ENCODE data around the gene CFAP57. TPM values are rescaled to one million over a fixed set of nuclear protein-coding genes. Genes with fewer than 3 reads are reported as not detected.

Gene CFAP57
- total and polyA plus RNA-seq, 4 experiments from 2014 or later: 0.07 TPM; not detected in 3

DNA sequence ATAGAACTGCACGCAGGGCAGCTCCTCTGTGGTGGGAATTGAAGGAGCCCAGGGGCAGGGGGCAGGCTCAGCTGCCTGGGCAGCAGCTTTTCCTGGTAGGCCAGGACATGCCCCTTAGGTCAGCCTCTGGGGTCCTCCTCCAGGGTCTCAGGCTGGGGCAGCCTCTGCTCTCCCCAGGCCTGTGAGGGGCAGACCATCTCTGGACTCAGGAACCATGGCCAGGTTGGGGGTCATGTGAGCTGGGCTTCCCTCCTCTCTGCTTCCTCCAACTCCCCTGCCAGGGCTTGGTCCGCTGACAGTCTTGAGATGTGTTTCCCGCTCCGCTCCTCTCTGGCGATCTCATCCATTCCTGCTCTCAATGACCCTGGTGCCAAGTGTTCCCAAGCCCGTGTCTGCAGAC lies 107.5 kb downstream of the CFAP57 start:
- Mint-ChIP-seq H3K4me1 (peaks cover 1 to 10% (median 6%) of the 10 kb centered on the region in 4 donors), H3K4me3 (no peak overlapping the region), H3K9me3 (no peaks in the 10 kb centered on the region), H3K27me3 (peaks cover 18 to 22% of the 10 kb centered on the region in 2 donors), H3K36me3 (no peaks in the 10 kb centered on the region), H3K27ac (no peak overlapping the region)
- Histone ChIP-seq H3K27ac (ENCODE audit: low read depth, low read length) (no peak overlapping the region), H3K9me3 (ENCODE audit: control insufficient read depth in 1 of 2, low read length in 2 of 2) (no peaks in the 10 kb centered on the region), H3K4me1 (ENCODE audit: insufficient read depth, low read length) (peaks cover 2% of the 10 kb centered on the region), H3K36me3 (ENCODE audit: insufficient read depth, low read length) (no peaks in the 10 kb centered on the region), H3K27me3 (ENCODE audit: insufficient read depth, low read length) (no peaks in the 10 kb centered on the region), H3K4me3 (ENCODE audit: low read length in 2 of 2) (no peak overlapping the region)
- intact Hi-C loops (cut with micrococcal nuclease): no loop called here
- POLR2A ChIA-PET (ENCODE audit: partially characterized antibody): no interaction called here
- DNase-seq: no peak
- CTCF ChIA-PET (ENCODE audit: partially characterized antibody): no interaction called here

DNA sequence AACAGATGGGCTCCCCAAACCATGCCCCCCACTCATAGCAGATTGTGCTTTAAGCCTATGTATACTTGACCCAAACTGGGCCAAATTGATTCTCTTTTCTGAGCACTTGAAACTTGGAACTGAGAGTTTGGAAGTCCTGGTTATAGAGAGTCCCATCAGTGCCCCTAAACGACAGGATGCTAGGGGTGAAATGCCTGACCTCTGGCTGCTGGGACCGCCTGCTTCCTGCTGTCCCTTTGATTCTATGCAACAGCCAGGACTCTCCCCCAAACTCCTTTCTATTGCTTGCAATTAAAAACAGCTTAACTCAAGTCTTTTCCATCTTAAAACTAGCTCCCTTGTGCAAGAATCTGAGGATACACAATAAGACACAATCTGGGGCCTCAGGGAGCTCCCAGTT lies 108.6 kb downstream of the CFAP57 start:
- H3K4me1 ChIP-seq (ENCODE audit: insufficient read depth, low read length): no peaks in the 10 kb centered on the region
- H3K27ac ChIP-seq (ENCODE audit: low read depth, low read length): no peak overlapping the region
- H3K4me3 ChIP-seq (ENCODE audit: low read length in 2 of 2): no peak overlapping the region
- Mint-ChIP-seq H3K36me3 (no peaks in the 10 kb centered on the region), H3K27ac (no peak overlapping the region), H3K4me3 (no peak overlapping the region), H3K4me1 (no peaks in the 10 kb centered on the region), H3K27me3 (peaks cover 20 to 26% of the 10 kb centered on the region in 2 donors), H3K9me3 (no peaks in the 10 kb centered on the region)
- CTCF ChIA-PET (ENCODE audit: partially characterized antibody): no interaction called here
- intact Hi-C loops (cut with micrococcal nuclease): no loop called here
- no peak for DNase-seq
- H3K36me3 ChIP-seq (ENCODE audit: insufficient read depth, low read length): no peaks in the 10 kb centered on the region
- POLR2A ChIA-PET (ENCODE audit: partially characterized antibody): no interaction called here
- no peaks in the 10 kb centered on the region for H3K9me3 ChIP-seq (ENCODE audit: control insufficient read depth in 1 of 2, low read length in 2 of 2)
- H3K27me3 ChIP-seq (ENCODE audit: insufficient read depth, low read length): no peaks in the 10 kb centered on the region

DNA sequence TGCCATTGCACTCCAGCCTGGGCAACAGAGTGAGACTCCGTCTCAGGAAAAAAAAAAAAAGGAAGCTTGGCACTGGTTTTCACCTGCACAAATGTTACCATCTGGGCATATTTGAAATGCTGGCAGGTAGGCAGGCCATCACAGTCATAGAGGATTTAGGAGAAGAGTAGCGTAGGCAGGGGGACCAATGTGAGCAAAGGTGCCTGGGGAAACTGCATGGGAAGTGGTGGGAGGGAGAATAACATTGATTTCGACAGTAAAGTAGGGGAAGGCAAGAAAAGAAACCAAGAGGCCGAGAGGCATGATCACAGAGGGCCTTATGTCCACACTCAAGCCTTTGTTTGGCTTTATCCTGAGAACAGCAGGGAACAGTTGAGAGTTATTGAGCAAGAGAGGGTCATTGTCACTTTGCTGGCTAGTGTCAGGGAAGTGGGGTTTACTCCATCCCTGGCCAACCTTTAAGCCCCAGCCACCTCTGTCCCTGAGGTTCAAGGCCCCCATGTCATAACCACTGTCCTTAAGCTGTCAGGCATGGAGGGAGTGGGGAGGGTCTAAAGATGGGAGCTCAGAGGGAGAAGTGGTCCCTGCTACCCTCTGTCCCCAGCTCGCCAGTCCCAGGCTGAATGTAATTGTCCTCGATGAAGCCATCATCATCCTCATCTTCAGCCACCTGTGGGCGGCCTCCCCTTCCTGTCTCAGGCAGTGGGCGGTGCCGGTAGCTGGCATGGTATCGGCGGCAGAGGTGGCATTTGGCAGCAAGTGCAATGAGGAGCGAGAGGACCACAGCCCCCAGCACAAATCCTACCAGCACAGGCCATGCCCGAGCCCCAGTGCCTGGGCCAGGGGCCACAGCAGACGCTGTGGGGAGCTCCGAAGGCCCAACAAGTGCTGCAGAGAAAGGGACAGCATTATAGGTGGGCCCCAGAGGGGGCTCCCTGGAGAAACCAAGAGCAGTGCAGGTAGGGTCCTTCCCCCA lies 110.4 kb downstream of the CFAP57 start:
- intact Hi-C loops (cut with micrococcal nuclease): no loop called here
- H3K9me3 Mint-ChIP-seq: no peaks in the 10 kb centered on the region
- no peak overlapping the region for H3K27ac ChIP-seq (ENCODE audit: low read depth, low read length)
- H3K27ac Mint-ChIP-seq: peak overlapping the region in 1 of 7 donors; percentile 43
- ChIA-PET POLR2A (ENCODE audit: partially characterized antibody) (no interaction called here), CTCF (ENCODE audit: partially characterized antibody) (no interaction called here)
- H3K4me3 ChIP-seq (ENCODE audit: low read length in 2 of 2): no peak overlapping the region
- peaks cover 19 to 28% of the 10 kb centered on the region in 2 donors for H3K27me3 Mint-ChIP-seq
- no peaks in the 10 kb centered on the region for H3K4me1 Mint-ChIP-seq
- DNase-seq: no peak
- no peak overlapping the region for H3K4me3 Mint-ChIP-seq
- no peaks in the 10 kb centered on the region for H3K9me3 ChIP-seq (ENCODE audit: control insufficient read depth in 1 of 2, low read length in 2 of 2)
- H3K36me3 ChIP-seq (ENCODE audit: insufficient read depth, low read length): no peaks in the 10 kb centered on the region
- H3K27me3 ChIP-seq (ENCODE audit: insufficient read depth, low read length): no peaks in the 10 kb centered on the region
- no peaks in the 10 kb centered on the region for H3K36me3 Mint-ChIP-seq
- no peaks in the 10 kb centered on the region for H3K4me1 ChIP-seq (ENCODE audit: insufficient read depth, low read length)

DNA sequence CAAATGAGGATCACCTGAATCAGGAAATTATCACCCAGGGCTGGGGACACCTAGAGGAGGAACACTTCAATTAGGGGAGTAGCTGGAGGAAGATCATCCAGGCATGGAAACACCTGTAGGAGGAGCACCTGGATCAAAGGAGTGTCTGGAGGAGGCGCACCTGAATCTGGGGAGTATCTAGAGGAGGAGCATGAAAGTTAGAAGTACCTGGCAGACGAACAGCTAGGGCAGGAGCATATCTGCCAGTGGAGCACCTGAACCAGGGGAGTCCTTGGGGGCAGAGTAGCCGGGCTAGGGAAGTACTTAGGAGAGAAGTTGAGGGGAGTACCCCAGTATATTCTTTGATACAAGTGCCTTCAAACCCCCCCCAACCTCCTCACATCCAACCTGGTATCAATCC lies 111.9 kb downstream of the CFAP57 start:
- H3K27ac ChIP-seq (ENCODE audit: low read depth, low read length): no peak overlapping the region
- intact Hi-C loops (cut with micrococcal nuclease): no loop called here
- H3K4me1 ChIP-seq (ENCODE audit: insufficient read depth, low read length): no peaks in the 10 kb centered on the region
- ChIA-PET CTCF (ENCODE audit: partially characterized antibody) (no interaction called here), POLR2A (ENCODE audit: partially characterized antibody) (no interaction called here)
- H3K9me3 ChIP-seq (ENCODE audit: control insufficient read depth in 1 of 2, low read length in 2 of 2): no peaks in the 10 kb centered on the region
- H3K4me1 Mint-ChIP-seq: no peaks in the 10 kb centered on the region
- no peaks in the 10 kb centered on the region for H3K36me3 Mint-ChIP-seq
- H3K4me3 Mint-ChIP-seq: no peak overlapping the region
- no peak overlapping the region for H3K27ac Mint-ChIP-seq
- DNase-seq: no peak
- no peak overlapping the region for H3K4me3 ChIP-seq (ENCODE audit: low read length in 2 of 2)
- H3K27me3 ChIP-seq (ENCODE audit: insufficient read depth, low read length): no peaks in the 10 kb centered on the region
- no peaks in the 10 kb centered on the region for H3K9me3 Mint-ChIP-seq
- peaks cover 12 to 23% of the 10 kb centered on the region in 2 donors for H3K27me3 Mint-ChIP-seq
- no peaks in the 10 kb centered on the region for H3K36me3 ChIP-seq (ENCODE audit: insufficient read depth, low read length)

DNA sequence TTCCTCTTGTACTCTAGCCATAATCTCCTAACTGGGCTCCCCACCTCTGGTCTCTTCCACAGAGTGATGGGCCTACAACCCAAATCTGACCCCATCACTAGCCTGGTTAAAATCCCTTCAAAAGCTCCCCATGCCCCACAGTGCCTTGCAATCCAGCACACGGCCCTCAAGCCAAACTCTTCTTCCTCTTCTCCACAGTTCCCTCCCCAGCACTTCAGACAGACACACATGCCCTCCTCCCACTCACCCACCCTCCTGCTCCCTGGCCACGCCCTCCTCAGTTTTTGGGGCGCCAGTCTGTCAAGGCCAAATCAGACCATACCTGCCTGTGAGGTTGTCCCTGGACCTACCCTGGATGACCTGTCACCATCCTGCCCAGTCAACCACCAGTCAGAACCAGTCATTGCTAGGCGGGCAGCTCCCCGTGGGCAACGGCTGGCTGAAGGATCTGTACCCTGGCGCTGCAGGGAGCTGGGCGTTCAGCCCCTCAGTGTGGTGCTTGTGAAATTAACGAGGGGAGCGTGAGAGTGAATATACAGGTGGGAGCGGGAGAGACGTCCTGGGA lies 112.5 kb downstream of the CFAP57 start:
- intact Hi-C loops (cut with micrococcal nuclease): no loop called here
- Histone ChIP-seq H3K4me1 (ENCODE audit: insufficient read depth, low read length) (no peaks in the 10 kb centered on the region), H3K27me3 (ENCODE audit: insufficient read depth, low read length) (no peaks in the 10 kb centered on the region), H3K27ac (ENCODE audit: low read depth, low read length) (no peak overlapping the region), H3K9me3 (ENCODE audit: control insufficient read depth in 1 of 2, low read length in 2 of 2) (no peaks in the 10 kb centered on the region), H3K36me3 (ENCODE audit: insufficient read depth, low read length) (no peaks in the 10 kb centered on the region), H3K4me3 (ENCODE audit: low read length in 2 of 2) (no peak overlapping the region)
- Mint-ChIP-seq H3K27ac (peak overlapping the region in 2 of 7 donors; percentile 29 to 32), H3K27me3 (peaks cover 12 to 23% of the 10 kb centered on the region in 2 donors), H3K36me3 (no peaks in the 10 kb centered on the region), H3K9me3 (no peaks in the 10 kb centered on the region), H3K4me1 (no peaks in the 10 kb centered on the region), H3K4me3 (no peak overlapping the region)
- CTCF ChIA-PET (ENCODE audit: partially characterized antibody): no interaction called here
- POLR2A ChIA-PET (ENCODE audit: partially characterized antibody): no interaction called here
- DNase-seq: no peak

DNA sequence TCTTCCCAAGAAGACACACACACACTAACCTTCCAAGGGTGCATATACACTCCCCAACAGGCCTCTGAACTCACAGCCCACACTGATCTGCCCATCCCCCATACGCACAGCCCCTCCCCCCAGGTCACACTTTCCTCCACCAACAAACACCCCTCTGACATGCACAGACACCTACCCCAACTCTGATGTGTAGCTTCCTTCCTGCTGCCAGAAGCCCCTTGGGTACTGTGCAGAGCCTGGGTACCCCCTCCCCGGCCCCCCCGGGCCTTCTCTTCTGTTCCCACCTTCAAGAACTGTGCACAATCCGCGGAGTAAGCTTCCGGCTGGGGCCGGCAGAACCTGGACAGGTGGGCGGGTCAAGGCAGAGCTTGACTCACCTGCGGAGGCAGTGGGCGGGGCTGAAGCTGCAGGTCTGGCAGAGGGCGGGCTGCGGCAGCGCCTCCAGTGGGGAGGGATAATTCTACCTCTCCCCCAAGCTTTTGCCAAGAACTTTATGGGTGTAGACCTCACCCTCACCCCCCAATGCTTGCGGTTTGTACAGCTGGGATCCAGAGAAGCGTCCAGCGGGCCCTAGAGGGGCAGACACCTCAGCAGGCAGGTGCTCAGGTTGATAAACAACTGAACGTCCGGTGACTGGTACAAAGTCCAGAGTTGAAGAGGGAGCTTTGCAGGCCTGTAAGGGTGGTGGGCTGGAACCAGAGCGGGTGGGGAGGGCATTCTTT lies 113.3 kb downstream of the CFAP57 start, which contains the start of gene C1orf210:
Gene C1orf210 (minus strand): TSS at position 313 of the 722 bp plus-strand sequence. CDS start 2,311 bp downstream, outside the sequence.
- Mint-ChIP-seq H3K27ac (peak within 1 kb of the TSS in 2 of 7 donors; percentile 29 to 32), H3K9me3 (no peaks in the 10 kb centered on the region), H3K4me3 (no peak within 1 kb of the TSS), H3K4me1 (no peaks in the 10 kb centered on the region), H3K27me3 (peaks cover 8 to 17% of the 10 kb centered on the region in 2 donors), H3K36me3 (no peaks in the 10 kb centered on the region)
- H3K4me1 ChIP-seq (ENCODE audit: insufficient read depth, low read length): no peaks in the 10 kb centered on the region
- ChIA-PET CTCF (ENCODE audit: partially characterized antibody) (no interaction called here), POLR2A (ENCODE audit: partially characterized antibody) (no interaction called here)
- H3K9me3 ChIP-seq (ENCODE audit: control insufficient read depth in 1 of 2, low read length in 2 of 2): no peaks in the 10 kb centered on the region
- no peak for DNase-seq
- H3K27ac ChIP-seq (ENCODE audit: low read depth, low read length): no peak within 1 kb of the TSS
- no peaks in the 10 kb centered on the region for H3K27me3 ChIP-seq (ENCODE audit: insufficient read depth, low read length)
- intact Hi-C loops (cut with micrococcal nuclease): no loop called here
- no peak within 1 kb of the TSS for H3K4me3 ChIP-seq (ENCODE audit: low read length in 2 of 2)
- H3K36me3 ChIP-seq (ENCODE audit: insufficient read depth, low read length): no peaks in the 10 kb centered on the region

DNA sequence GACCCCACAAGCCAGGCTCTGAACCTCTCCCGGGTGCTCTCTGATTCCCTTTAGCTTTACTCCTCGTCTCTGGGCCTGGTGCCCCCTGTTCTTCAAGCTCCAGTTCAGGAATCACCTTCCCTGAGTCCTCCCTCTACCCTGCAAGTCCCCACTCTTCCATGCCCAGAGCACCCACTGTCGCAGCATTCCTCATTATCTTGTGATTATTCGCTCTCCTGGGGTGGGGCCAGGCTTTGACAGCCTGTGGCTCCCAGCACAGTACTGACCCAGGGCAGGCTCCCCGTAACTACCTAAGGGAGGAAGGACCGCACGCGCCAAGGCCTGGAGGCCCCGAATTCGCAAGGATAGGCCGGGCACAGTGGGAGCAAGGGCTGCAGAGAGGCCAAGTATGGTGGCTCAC lies 114.0 kb downstream of the CFAP57 start:
- H3K4me1 Mint-ChIP-seq: no peaks in the 10 kb centered on the region
- H3K27me3 ChIP-seq (ENCODE audit: insufficient read depth, low read length): no peaks in the 10 kb centered on the region
- DNase-seq: no peak
- POLR2A ChIA-PET (ENCODE audit: partially characterized antibody): no interaction called here
- intact Hi-C loops (cut with micrococcal nuclease): no loop called here
- H3K9me3 Mint-ChIP-seq: no peaks in the 10 kb centered on the region
- H3K27ac ChIP-seq (ENCODE audit: low read depth, low read length): no peak overlapping the region
- no peaks in the 10 kb centered on the region for H3K36me3 ChIP-seq (ENCODE audit: insufficient read depth, low read length)
- H3K27me3 Mint-ChIP-seq: peaks cover 8 to 15% of the 10 kb centered on the region in 2 donors
- no peak overlapping the region for H3K4me3 ChIP-seq (ENCODE audit: low read length in 2 of 2)
- H3K27ac Mint-ChIP-seq: no peak overlapping the region
- no peaks in the 10 kb centered on the region for H3K4me1 ChIP-seq (ENCODE audit: insufficient read depth, low read length)
- H3K36me3 Mint-ChIP-seq: no peaks in the 10 kb centered on the region
- H3K4me3 Mint-ChIP-seq: no peak overlapping the region
- CTCF ChIA-PET (ENCODE audit: partially characterized antibody): no interaction called here
- H3K9me3 ChIP-seq (ENCODE audit: control insufficient read depth in 1 of 2, low read length in 2 of 2): no peaks in the 10 kb centered on the region

All from CD4-positive, alpha-beta memory T cell (primary cell).